ENCODE data around the gene ZC3H11A.

DNA sequence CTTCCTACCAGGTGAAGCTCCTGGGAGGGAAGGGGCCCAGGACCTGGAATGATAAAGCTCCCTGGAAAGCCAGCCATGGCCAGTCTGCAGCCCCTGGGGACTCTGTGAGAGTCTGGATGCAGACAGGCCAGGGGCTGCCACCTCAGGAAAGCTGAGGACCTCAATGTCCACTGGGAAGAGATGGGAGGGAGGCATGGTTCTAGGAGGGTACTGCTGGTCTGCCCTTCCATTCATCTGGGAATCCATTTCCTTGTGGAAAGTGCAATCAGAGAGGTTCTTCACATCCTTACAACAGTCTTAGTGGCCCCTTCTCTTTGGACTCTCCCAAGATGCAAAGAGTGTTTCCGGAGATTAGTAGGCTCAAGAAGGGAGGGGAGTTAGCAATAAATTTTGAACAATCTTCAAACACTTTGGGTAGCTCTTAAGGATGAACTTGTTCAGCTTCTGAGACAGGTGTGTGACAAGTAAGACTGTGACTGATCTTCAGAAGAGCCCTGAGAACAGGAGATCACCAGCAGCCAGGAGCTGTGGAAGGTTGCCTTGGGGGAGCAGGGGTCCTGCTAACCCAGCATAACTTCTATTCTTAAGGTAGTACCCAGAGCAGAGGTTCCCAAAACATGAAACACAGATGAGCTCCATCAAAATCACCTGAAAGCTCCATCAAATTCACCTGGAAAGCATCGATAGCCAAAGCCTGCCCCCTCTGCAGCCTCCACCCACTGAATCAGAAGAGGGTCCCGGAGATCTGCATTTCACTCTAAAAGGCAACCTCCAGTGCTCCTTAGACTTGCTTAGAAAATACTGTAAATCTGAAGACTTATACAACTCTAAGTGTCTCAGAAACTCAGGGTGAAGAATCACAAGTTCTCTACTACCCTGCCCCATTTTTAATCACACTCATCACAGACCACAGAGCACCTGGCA lies 31.1 kb upstream of the ZC3H11A start:
- TF ChIP-seq, protein P1, sequence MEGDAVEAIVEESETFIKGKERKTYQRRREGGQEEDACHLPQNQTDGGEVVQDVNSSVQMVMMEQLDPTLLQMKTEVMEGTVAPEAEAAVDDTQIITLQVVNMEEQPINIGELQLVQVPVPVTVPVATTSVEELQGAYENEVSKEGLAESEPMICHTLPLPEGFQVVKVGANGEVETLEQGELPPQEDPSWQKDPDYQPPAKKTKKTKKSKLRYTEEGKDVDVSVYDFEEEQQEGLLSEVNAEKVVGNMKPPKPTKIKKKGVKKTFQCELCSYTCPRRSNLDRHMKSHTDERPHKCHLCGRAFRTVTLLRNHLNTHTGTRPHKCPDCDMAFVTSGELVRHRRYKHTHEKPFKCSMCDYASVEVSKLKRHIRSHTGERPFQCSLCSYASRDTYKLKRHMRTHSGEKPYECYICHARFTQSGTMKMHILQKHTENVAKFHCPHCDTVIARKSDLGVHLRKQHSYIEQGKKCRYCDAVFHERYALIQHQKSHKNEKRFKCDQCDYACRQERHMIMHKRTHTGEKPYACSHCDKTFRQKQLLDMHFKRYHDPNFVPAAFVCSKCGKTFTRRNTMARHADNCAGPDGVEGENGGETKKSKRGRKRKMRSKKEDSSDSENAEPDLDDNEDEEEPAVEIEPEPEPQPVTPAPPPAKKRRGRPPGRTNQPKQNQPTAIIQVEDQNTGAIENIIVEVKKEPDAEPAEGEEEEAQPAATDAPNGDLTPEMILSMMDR (IDR thresholded peaks at IDR 0.05), result no peak
- no peak for TF ChIP-seq POLR2A (IDR thresholded peaks at IDR 0.05)
